Measurements from ENCODE around the gene LTB4R.

Gene LTB4R, protein sequence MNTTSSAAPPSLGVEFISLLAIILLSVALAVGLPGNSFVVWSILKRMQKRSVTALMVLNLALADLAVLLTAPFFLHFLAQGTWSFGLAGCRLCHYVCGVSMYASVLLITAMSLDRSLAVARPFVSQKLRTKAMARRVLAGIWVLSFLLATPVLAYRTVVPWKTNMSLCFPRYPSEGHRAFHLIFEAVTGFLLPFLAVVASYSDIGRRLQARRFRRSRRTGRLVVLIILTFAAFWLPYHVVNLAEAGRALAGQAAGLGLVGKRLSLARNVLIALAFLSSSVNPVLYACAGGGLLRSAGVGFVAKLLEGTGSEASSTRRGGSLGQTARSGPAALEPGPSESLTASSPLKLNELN

DNA sequence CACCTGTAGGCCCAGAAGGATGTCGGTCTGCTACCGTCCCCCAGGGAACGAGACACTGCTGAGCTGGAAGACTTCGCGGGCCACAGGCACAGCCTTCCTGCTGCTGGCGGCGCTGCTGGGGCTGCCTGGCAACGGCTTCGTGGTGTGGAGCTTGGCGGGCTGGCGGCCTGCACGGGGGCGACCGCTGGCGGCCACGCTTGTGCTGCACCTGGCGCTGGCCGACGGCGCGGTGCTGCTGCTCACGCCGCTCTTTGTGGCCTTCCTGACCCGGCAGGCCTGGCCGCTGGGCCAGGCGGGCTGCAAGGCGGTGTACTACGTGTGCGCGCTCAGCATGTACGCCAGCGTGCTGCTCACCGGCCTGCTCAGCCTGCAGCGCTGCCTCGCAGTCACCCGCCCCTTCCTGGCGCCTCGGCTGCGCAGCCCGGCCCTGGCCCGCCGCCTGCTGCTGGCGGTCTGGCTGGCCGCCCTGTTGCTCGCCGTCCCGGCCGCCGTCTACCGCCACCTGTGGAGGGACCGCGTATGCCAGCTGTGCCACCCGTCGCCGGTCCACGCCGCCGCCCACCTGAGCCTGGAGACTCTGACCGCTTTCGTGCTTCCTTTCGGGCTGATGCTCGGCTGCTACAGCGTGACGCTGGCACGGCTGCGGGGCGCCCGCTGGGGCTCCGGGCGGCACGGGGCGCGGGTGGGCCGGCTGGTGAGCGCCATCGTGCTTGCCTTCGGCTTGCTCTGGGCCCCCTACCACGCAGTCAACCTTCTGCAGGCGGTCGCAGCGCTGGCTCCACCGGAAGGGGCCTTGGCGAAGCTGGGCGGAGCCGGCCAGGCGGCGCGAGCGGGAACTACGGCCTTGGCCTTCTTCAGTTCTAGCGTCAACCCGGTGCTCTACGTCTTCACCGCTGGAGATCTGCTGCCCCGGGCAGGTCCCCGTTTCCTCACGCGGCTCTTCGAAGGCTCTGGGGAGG is at the start of gene LTB4R:
Gene LTB4R (plus strand): TSS at position 857 of the 959 bp plus-strand sequence. CDS start 4,150 bp downstream, outside the sequence.
- DNase-seq = peak in 2 of 3 donors; percentile 43 to 61

- no peak for DNase-seq
These were observed 49.4 kb upstream of the LTB4R start for GRCh38 chr14:24261969-24262327.

GRCh38 chr14:24262821-24263733 is 48.2 kb upstream of the LTB4R start, which contains the start of gene TGM1:
TSS of gene TGM1 (minus strand) at chr14:24263177. CDS start at chr14:24262352, 825 bp downstream.
- no peak for DNase-seq

- no peak for DNase-seq
These were observed 47.5 kb upstream of the LTB4R start for GRCh38 chr14:24263848-24264247.

DNA sequence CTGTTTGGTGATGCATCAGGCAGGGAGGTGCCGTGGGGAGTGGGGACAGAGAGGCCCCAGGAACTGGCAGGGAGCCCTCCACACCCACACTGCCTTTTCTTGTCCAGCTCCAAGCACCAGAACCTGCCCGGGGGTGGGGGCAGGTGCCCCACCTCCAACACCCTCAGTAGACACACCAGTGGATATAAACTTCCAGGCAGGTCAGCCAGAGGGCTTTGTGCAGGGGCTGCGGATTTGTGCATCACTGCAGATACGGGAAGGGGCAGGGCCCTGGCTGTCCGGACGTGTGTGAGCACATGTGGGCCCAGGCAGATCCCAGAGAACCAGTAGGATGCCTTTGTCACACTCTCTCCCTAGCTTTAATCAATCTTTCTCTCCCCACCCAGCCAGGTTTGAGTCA is 47.0 kb upstream of the LTB4R start:
- no peak for DNase-seq

GRCh38 chr14:24266344-24267244 is 44.7 kb upstream of the LTB4R start:
- DNase-seq = no peak

DNA sequence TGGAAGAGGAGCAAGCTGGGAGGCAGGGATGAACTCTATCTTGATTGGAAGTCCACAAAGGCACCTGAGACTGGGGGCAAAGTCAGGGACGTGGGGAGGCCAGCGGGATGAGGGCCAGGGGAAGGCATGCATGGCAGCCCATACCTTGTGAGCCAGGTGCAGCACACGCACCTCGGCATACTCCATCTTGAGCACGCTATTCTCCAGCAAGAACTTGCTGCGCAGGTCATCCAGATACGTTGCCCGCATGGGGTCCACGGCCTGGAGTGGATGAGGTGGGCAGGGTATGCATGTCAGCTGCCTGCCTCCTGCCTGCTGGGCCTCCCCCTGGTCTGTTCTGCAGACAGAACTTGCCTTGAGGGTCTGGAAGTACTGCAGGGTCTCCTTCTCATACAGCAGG is 43.8 kb upstream of the LTB4R start:
- no peak for DNase-seq

DNA sequence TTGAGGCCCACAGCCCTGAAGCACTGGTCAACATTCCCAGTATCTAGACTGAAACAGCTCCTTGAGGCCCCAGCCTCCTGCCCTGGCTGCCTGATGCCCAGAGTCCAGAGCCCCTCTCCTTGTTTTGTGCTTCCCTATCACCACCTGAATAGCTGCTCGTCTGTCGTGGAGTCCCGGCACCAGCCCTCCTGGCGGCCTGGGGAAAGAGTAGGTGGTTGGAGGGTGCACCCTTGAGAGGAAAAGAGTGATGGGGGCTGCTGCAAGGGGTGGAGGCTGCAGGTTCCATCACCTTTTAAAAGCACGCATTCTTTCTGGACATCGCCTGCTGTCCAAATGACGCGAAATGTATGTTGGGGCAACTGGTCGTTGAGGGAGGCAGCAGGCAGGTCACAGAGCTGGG is 43.1 kb upstream of the LTB4R start:
- DNase-seq = no peak

DNA sequence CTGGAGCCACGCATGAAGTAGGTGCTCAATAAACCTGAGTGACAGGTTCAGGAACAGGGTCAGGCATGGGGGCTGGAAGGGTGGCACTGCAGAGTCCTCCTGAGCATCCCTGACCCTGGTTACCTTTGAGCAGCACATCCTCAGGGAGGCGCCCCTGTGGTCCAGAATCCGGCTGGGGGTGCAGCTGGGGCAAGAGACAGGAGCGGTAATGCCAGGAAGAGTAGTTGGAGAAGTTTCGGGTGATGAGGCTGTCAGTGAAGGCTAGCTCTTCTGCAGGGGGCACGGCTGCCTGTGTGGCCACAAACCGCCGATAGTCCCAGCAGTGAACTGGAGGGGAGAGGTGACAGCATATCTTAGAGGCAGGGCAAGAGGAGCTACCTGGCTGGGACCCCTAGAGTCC is 41.9 kb upstream of the LTB4R start:
- DNase-seq = no peak

- DNase-seq = no peak
These were observed 41.3 kb upstream of the LTB4R start for GRCh38 chr14:24269910-24270536.

DNA sequence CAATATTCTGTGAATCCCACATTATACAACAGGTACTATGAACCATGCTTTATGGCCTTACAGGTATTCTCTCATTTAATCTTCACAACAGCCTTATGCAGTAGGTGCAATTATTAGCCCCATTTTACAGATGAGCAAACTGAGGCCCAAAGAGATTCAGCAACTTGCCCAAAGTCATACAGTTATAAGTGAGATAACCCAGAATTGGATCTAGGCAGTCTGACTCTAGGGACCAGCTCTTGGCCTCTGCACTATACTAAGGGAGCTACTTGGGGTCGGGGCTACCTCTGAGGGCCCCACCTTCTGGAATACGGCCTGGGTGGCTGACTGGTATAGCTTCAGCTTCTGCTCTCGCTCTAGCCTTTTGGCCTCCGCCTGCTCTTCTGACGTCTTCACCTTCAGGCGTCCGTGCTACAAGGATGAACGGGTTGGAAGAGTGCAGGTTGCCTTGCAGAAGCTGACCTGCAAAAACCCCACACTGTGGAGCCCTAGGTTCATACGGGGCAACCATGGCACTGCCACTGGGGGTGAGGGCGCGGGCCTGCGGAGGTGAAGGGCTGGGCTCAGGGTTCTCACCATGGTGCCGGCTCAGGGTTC is 40.7 kb upstream of the LTB4R start:
- DNase-seq = no peak

GRCh38 chr14:24271134-24271833 is 40.0 kb upstream of the LTB4R start, which contains the start of gene RABGGTA:
TSS of gene RABGGTA (minus strand) at chr14:24271597. CDS start at chr14:24271115, 482 bp downstream.
- DNase-seq = peak; percentile 88 to 95 (median 93)

- DNase-seq = no peak
These were observed 39.5 kb upstream of the LTB4R start for GRCh38 chr14:24271834-24272263.

- DNase-seq = peak in 1 of 3 donors; percentile 26
These were observed 38.8 kb upstream of the LTB4R start for GRCh38 chr14:24272467-24272866.

GRCh38 chr14:24273422-24273998 is 37.8 kb upstream of the LTB4R start:
- DNase-seq = peak in 2 of 3 donors; percentile 35 to 43

DNA sequence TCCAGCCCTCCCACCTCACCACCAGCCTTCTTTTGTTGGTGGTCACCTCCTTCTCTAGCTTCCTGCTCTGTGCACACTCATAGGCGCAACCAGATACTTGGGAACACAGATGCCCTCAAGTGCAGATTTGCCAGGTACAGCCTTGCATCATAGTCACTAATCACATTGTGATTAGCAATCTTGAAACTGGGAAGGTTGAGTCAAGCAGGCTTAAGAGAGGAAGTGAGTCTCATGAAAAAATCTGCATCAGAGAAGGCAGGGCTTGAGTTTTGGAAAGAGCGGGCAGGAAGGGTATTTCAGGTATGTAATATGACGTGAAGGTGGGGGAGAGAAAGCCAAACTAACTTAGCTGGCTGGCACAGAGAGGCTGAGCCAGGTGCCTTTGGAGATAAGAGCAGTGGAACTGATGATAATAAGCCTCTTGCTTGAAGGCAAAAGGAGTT is 37.2 kb upstream of the LTB4R start:
- peak; percentile 73 to 88 (median 85) for DNase-seq

DNA sequence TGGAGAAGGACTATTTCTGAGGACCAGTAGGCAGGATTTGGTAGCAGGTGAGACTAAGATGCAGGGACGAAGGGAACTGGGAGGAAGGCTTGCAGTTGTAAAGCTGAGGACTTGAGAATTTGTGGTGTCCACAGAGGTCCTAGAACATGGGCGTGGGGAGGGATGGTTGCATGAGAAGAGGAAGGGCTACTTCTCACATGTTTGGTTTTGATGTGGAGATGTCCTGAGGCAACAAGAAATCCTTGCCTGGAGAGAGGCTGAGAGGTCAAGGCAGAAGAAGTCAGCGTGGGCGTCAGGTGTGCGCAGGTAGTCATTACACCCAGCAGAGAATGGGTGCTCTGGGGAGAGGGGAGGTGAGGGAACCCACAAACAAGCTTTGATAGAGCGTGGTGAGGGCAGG is 34.2 kb upstream of the LTB4R start:
- peak in 1 of 3 donors; percentile 28 for DNase-seq

DNA sequence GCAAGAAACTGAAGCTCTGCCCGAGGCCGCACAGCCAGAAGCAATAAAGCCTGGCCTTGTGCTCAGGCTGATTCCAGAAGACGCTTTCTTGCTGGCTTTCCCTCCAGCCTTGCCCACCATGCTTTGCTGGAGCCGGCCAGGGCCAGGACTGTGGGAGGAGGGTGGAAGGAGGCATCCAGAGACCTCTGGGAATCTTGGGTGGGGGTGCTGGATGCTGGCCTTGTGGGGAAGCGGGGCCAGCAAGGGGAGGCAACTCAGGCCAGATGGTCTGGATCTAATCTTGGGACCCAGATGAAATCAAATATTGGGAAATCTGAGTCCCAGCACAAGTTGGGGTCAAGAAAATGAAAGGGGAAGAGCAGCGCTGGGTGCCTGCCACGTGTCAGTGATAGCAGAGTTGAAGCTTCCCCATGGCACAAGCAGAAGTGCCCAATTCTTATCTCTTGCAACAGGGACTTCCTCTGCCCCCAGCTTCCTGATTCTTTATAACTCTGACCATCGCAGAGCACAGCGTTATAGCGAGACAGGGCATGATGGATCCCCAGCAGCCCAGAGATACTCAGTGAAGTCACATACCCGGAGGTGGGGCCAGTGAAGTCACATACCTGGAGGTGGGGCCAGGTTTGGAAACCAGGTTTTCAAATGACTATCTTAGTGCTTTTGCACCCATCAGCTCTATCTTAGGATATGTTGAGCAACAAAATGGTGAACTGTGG is 33.5 kb upstream of the LTB4R start:
- DNase-seq = peak; percentile 80 to 85 (median 84)

DNA sequence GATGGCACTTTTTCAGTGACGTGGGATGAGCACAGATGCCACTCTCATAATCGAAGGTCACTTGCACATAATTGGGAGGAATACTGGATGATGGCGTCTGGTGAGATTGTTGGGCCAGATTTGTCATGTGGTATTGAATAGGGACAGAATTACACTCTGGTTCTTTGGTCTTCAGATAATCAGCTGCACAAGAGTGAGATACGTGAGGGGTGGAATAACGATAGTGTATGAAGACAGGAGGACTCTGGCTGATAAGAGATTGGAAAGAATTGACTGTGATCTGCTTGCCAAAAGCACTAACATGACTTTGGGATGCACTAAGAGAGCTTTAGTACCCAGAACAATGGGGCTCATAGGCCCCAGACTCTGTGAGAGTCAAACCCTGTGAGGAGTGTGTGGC is 32.9 kb upstream of the LTB4R start:
- no peak for DNase-seq
